Measurements from ENCODE around the gene ESPNL. TPM values are rescaled to one million over a fixed set of nuclear protein-coding genes. Genes with fewer than 3 reads are reported as not detected.

Gene ESPNL
- total RNA-seq, 2 experiments from 2014 or later, result 0.05 TPM; not detected in 1

- DNase-seq (no peak), ATAC-seq (no peak)
- no peak overlapping the region for H3K27ac Mint-ChIP-seq
- H3K4me1 Mint-ChIP-seq, result peaks cover 8% of the 10 kb centered on the region
- no peaks in the 10 kb centered on the region for H3K27me3 Mint-ChIP-seq
- H3K9me3 Mint-ChIP-seq (ENCODE audit: low read depth), result no peaks in the 10 kb centered on the region
- no peak overlapping the region for H3K4me3 Mint-ChIP-seq
- H3K36me3 Mint-ChIP-seq, result peaks cover 52% of the 10 kb centered on the region
- CTCF ChIA-PET, result no interaction called here
These were observed 82.2 kb downstream of the ESPNL start for GRCh38 chr2:238182362-238182761.

Other genes with a start within 250 kb of the ESPNL start
- 1 to 10 TPM in 1 of 2 experiments, under 1 TPM in 1; 0.64 to 3.9 TPM for gene RAMP1, start 240.7 kb upstream of the ESPNL start, total RNA-seq
- 10 to 100 TPM; 22.1 to 44.1 TPM for gene UBE2F, start 133.3 kb upstream of the ESPNL start, total RNA-seq
- gene SCLY, start 39.3 kb upstream of the ESPNL start, total RNA-seq, result 10 to 100 TPM; 29.1 to 53.8 TPM
- not detected for gene KLHL30, start 38.3 kb downstream of the ESPNL start, total RNA-seq
- gene ERFE, start 58.6 kb downstream of the ESPNL start, total RNA-seq, result not detected
- 10 to 100 TPM; 52.6 to 61.7 TPM for gene ILKAP, start 103.4 kb downstream of the ESPNL start, total RNA-seq
- 1 to 10 TPM; 3.0 to 4.0 TPM for gene HES6, start 139.7 kb downstream of the ESPNL start, total RNA-seq
- gene PER2, start 188.3 kb downstream of the ESPNL start, total RNA-seq, result 10 to 100 TPM in 1 of 2 experiments, 1 to 10 TPM in 1; 9.1 to 11.5 TPM
- 1 to 10 TPM; 6.8 to 8.8 TPM for gene TRAF3IP1, start 220.2 kb downstream of the ESPNL start, total RNA-seq